ENCODE data around the gene RAC2. TPM values are rescaled to one million over a fixed set of nuclear protein-coding genes. Genes with fewer than 3 reads are reported as not detected.

Gene RAC2
- total and polyA plus RNA-seq, 2 of the 8 experiments (the other 6 are each of a cell fraction or from before 2014, with no cell fraction given): 2.3 to 4.3 TPM

DNA sequence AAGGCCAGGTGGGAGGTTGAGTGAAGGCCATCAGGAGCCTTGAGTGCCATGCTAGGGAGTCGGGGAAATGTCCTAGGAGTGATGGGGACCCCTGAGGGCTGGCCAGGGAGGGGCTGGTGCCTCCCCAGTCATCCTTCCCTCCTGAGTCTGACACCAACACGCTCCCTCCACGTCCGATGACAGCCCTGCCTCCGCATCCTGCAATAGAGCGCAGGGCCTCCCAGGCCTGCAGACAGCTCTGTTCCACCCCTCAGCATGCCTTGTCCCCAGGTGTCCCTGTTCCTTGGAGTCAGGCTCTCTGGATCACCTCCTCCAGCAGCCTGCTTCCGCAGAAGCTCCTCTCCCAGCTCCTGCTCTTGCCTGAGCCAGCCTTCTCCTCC lies 3.1 kb downstream of the RAC2 start:
- no peak overlapping the region for H3K14ac ChIP-seq (ENCODE audit: insufficient read length)
- peaks cover 0 to 19% (median 6%) of the 10 kb centered on the region in 4 experiments; a peak in 6 of 7 replicates for H3K4me1 ChIP-seq (replicated peaks in 1 of 4; ENCODE audit: control insufficient read depth in 3 of 4, insufficient read depth in 4 of 4, low read length in 3 of 4)
- no peaks in the 10 kb centered on the region for H3K36me3 ChIP-seq (ENCODE audit: control insufficient read depth in 2 of 4, insufficient read depth in 4 of 4, low read length in 3 of 4)
- WGBS, 2 experiments (ENCODE audit: extremely low coverage in 1 of 2, insufficient coverage in 1 of 2, insufficient read length in 1 of 2, insufficient replicate concordance in 2 of 2, low coverage in 1 of 2, low lambda C conversion rate in 2 of 2, missing lambda C conversion rate in 1 of 2): 94% methylated on average over 7 of the region's 7 CpGs; no CpG with 5 or more reads in 1 of the 2 experiments
- FAIRE-seq (no peak), DNase-seq (ENCODE audit: low read depth in 1 of 2, low spot score in 2 of 2) (no peak)
- no peak overlapping the region for H4K91ac ChIP-seq (replicated peaks; ENCODE audit: insufficient read length, low read length)
- H3K4me3 ChIP-seq (ENCODE audit: extremely low read depth in 1 of 4, insufficient read depth in 2 of 4, low read depth in 3 of 4, low read length in 4 of 4): no peak overlapping the region
- no peak overlapping the region for H2AFZ ChIP-seq (ENCODE audit: low read length)
- ChIA-PET POLR2A (ENCODE audit: partially characterized antibody) (interaction anchor here (2.3 kb wide), 1 partner anchor 16 kb away, joined by 7 read pairs; no protein-coding TSS in a partner anchor), CTCF (ENCODE audit: partially characterized antibody) (interaction anchor here (0.6 to 9.1 kb wide), 7 partner anchors 16 to 231 kb away, joined by 3 to 97 read pairs (median 3); no protein-coding TSS in a partner anchor)
- no peaks in the 10 kb centered on the region for H4K20me1 ChIP-seq (replicated peaks in 1 of 2; ENCODE audit: control insufficient read depth in 1 of 2, insufficient read depth in 2 of 2, low read length in 2 of 2)
- H2BK15ac ChIP-seq (ENCODE audit: low read length): no peak overlapping the region
- H3K4ac ChIP-seq (replicated peaks; ENCODE audit: insufficient read length, low read depth, low read length): no peak overlapping the region
- H3K9ac ChIP-seq (replicated peaks in 1 of 4; ENCODE audit: extremely low read depth in 1 of 4, low read depth in 3 of 4, low read length in 3 of 4): no peak overlapping the region
- H4K8ac ChIP-seq (ENCODE audit: extremely low read depth, insufficient read depth, low read length): no peak overlapping the region; the same call in 1 of the 2 replicates
- H3K27ac ChIP-seq (ENCODE audit: low read depth, low read length): no peak overlapping the region
- no peak overlapping the region for H2BK120ac ChIP-seq (replicated peaks; ENCODE audit: low read depth, low read length)
- no peak overlapping the region for H3K18ac ChIP-seq (ENCODE audit: extremely low read depth, low read length)
- H2AK5ac ChIP-seq (ENCODE audit: low read depth, low read length): no peak overlapping the region
- H2BK12ac ChIP-seq (ENCODE audit: low read depth, low read length): no peak overlapping the region
- H3K23me2 ChIP-seq (ENCODE audit: low read depth, low read length): peaks cover 4% of the 10 kb centered on the region; the same call in 1 of the 2 replicates
- H3K4me2 ChIP-seq (ENCODE audit: insufficient read depth in 1 of 2, low read depth in 2 of 2, low read length in 2 of 2): no peak overlapping the region
- H4K5ac ChIP-seq (ENCODE audit: insufficient read length, low read depth, low read length): no peak overlapping the region
- H2BK5ac ChIP-seq (ENCODE audit: low read depth, low read length): no peak overlapping the region
- no peaks in the 10 kb centered on the region for H3K79me1 ChIP-seq (ENCODE audit: low read depth, low read length)
- no peaks in the 10 kb centered on the region for H3K9me3 ChIP-seq (ENCODE audit: insufficient read depth in 2 of 2, low read depth in 1 of 2, low read length in 1 of 2)
- H3K27me3 ChIP-seq (replicated peaks in 1 of 4; ENCODE audit: control insufficient read depth in 3 of 4, extremely low read depth in 1 of 4, insufficient read depth in 3 of 4, low read length in 3 of 4): no peaks in the 10 kb centered on the region
- H3K56ac ChIP-seq (replicated peaks; ENCODE audit: insufficient read length, low read depth, low read length): no peak overlapping the region
- H3K23ac ChIP-seq (ENCODE audit: insufficient read length): no peak overlapping the region
- H2BK20ac ChIP-seq (ENCODE audit: low read length): no peak overlapping the region
- no peaks in the 10 kb centered on the region for H3K79me2 ChIP-seq (ENCODE audit: control insufficient read depth in 1 of 2, insufficient read depth in 2 of 2, low read length in 2 of 2)
- no peak for TF ChIP-seq RNF2 (IDR thresholded peaks at IDR 0.05; ENCODE audit: borderline replicate concordance, low read depth, low read length, missing control alignments, poor library complexity, severe bottlenecking)
- TF ChIP-seq CHD2 (IDR thresholded peaks at IDR 0.05; ENCODE audit: low read length): no peak
- TF ChIP-seq BRCA1 (IDR thresholded peaks at IDR 0.05; ENCODE audit: low read depth, low read length): no peak
- no peak for TF ChIP-seq SP4 (IDR thresholded peaks at IDR 0.05; ENCODE audit: low read length)
- TF ChIP-seq, protein P1, sequence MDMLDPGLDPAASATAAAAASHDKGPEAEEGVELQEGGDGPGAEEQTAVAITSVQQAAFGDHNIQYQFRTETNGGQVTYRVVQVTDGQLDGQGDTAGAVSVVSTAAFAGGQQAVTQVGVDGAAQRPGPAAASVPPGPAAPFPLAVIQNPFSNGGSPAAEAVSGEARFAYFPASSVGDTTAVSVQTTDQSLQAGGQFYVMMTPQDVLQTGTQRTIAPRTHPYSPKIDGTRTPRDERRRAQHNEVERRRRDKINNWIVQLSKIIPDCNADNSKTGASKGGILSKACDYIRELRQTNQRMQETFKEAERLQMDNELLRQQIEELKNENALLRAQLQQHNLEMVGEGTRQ (IDR thresholded peaks at IDR 0.05; ENCODE audit: low read length): no peak
- no peak for TF ChIP-seq JUND (IDR thresholded peaks at IDR 0.05; ENCODE audit: low read length)
- TF ChIP-seq SIX5 (IDR thresholded peaks at IDR 0.05; ENCODE audit: low read depth, low read length): no peak
- no peak for TF ChIP-seq PHF8 (conservative IDR thresholded peaks at IDR 0.05; ENCODE audit: low read depth, low read length)
- no peak for TF ChIP-seq RFX5 (IDR thresholded peaks at IDR 0.05; ENCODE audit: borderline replicate concordance, low read depth, low read length)
- no peak for TF ChIP-seq SIRT6 (IDR thresholded peaks at IDR 0.05; ENCODE audit: low read length)
- TF ChIP-seq SAP30 (IDR thresholded peaks at IDR 0.05; ENCODE audit: insufficient read depth, insufficient replicate concordance, low read length): no peak
- TF ChIP-seq SUZ12 (IDR thresholded peaks at IDR 0.05; ENCODE audit: low read length): no peak
- TF ChIP-seq FOSL1 (IDR thresholded peaks at IDR 0.05; ENCODE audit: insufficient read depth, low read depth, low read length): no peak
- no peak for TF ChIP-seq BACH1 (IDR thresholded peaks at IDR 0.05; ENCODE audit: low read length)
